ENCODE results near the gene TXN2. TPM values are rescaled to one million over a fixed set of nuclear protein-coding genes. Genes with fewer than 3 reads are reported as not detected.
"Not testable (repeated sequence)": the region's sequence is repeated elsewhere in the genome, so short reads cannot be mapped to it uniquely, and the experiment has no call there.

Gene TXN2
- total RNA-seq, 1 experiment from 2014 or later: 38.9 TPM

DNA sequence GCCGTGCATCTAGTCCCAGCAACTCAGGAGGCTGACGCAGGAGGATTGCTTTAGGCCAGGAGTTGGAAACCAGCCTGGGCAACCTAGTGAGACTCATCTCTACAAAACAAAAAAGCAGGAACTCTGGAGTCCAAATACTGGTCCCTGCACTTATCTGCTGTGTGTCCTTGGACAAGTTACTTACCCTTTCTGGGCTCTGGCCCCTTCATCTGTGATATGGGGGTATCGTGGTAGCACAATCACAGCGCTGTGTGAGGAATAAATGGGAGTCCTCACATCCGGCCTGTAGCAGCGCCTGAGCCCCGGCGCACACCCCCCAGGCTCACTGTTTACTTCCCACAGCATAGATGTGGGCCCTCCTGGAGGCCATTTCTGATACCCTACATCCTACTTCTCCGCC lies 49.5 kb downstream of the TXN2 start:
- no peak for DNase-seq (ENCODE audit: low read depth)

DNA sequence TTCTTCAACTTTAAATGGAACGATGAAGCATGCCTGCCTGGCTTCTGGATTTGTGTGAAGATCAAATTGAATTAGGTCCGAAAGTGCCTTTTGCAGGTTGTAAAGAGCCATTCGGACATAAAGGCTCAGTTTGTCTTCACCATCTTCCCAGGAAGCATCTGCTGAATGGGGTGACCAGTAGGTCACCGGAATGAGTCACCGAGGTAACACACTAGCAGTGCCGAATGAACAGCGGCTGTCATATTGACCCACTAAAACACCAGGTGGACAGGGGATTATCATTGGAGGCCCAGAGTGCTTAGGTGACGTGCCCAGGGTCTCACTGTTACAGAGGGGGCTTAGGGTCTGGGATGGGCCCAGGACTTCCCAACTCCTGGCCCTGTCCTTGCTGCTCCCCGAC lies 50.6 kb downstream of the TXN2 start:
- peak; percentile 50 for DNase-seq (ENCODE audit: low read depth)

DNA sequence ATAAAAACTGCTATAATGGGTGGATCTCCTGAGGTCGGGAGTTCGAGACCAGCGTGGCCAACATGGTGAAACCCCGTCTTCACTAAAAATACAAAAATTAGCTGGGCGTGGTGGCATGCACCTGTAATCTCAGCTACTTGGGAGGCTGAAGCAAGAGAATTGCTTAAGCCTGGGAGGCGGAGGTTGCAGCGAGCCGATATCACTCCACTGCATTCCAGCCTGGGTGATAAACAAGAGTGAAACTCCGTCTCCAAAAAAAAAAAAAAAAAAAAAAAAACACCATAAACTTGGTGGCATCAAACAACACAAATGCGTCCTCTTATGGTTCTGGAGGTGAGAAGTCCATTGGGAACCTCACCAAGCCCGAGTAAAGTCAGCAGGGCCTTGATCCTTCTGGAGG lies 53.5 kb downstream of the TXN2 start:
- DNase-seq (ENCODE audit: low read depth): not testable (repeated sequence)

- peak; percentile 60 for DNase-seq (ENCODE audit: low read depth)
These were observed 55.4 kb downstream of the TXN2 start for GRCh38 chr22:36425977-36426523.

- DNase-seq (ENCODE audit: low read depth): no peak
These were observed 56.4 kb downstream of the TXN2 start for GRCh38 chr22:36424901-36425579.

- DNase-seq (ENCODE audit: low read depth): not testable (repeated sequence)
These were observed 57.0 kb downstream of the TXN2 start for GRCh38 chr22:36424466-36424865.

DNA sequence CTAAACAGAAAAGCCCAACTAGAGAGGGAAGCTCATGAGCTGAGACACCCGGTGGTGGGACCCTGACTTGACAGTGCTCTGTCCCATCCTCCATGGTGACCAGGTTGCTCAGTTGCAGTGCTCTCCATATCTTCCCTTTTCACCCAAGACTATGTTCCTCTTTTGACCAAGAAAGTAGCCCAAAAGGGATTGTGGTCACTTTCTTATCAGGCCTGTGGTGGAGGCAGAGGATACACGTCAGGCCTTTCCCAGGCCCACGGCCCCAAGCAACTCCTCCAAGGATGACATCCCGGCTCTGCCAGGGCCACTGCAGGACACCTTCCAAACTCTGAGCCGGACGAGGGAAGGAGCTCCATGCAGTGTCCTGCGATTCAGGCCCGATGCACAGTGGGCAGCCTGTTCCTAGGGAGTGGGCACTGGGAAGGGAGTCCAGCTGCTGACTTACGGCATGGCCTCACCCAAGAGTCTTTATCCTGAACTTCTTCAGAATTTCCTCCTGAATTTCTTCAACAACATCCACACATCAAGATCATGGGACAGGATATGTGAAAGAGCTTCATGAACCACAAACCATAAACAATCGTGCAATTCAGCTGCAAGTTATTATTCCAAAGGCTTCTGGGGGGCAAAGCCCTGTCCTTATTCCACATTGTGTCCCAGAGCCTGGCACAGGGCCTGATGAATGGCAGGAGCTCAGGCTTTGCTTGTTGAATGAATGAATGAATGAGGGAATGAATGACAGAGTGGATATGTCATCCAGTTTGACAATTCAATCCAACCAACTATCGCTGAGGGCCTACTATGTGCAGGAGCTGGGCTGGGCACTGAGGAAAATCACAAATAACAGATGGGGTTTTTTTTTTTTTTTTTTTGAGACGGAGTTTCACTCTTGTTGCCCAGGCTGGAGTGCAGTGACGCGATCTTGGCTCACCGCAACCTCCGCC lies 57.7 kb downstream of the TXN2 start:
- DNase-seq (ENCODE audit: low read depth): no peak

GRCh38 chr22:36422287-36423014 lies 59.0 kb downstream of the TXN2 start:
- no peak for DNase-seq (ENCODE audit: low read depth)

GRCh38 chr22:36419912-36420882 lies 61.2 kb downstream of the TXN2 start:
- peak; percentile 91 for DNase-seq (ENCODE audit: low read depth)

- DNase-seq (ENCODE audit: low read depth): peak; percentile 49
These were observed 62.1 kb downstream of the TXN2 start for GRCh38 chr22:36419177-36419911.

- DNase-seq (ENCODE audit: low read depth): peak; percentile 61
These were observed 64.2 kb downstream of the TXN2 start for GRCh38 chr22:36417281-36417686.

Other genes with a start within 250 kb of the TXN2 start
- gene APOL2, start 242.1 kb downstream of the TXN2 start, total RNA-seq (2014; rRNA removed): 38.3 and 44.6 TPM in 2 replicates
- gene APOL1, start 228.5 kb downstream of the TXN2 start, total RNA-seq (2014; rRNA removed): 1.4 and 1.7 TPM in 2 replicates
- gene MYH9, start 93.7 kb downstream of the TXN2 start, total RNA-seq (2014; rRNA removed): 481 and 492 TPM in 2 replicates
- 14.8 and 19.5 TPM in 2 replicates for gene FOXRED2, start 25.4 kb upstream of the TXN2 start, total RNA-seq (2014; rRNA removed)
- gene EIF3D, start 47.5 kb upstream of the TXN2 start, total RNA-seq (2014; rRNA removed): 455 and 528 TPM in 2 replicates
- gene CACNG2, start 222.1 kb upstream of the TXN2 start, total RNA-seq (2014; rRNA removed): not detected in 2 replicates

Data from LHCN-M2 (cell line).